IPS-18c (cell line): Measurements from ENCODE around the gene SERPING1.

ENCODE experiments used
- H3K4me3 ChIP-seq: 2 replicates; pipeline ENCODE4 v1.7.0; 2013; ENCODE audit warnings: low read depth, mild to moderate bottlenecking, low read length, moderate library complexity; ENCODE audit not compliant: insufficient read depth
- H3K9me3 ChIP-seq: one replicate; pipeline ENCODE4 v1.6.1; 2013; ENCODE audit warnings: mild to moderate bottlenecking, low read length, moderate library complexity; ENCODE audit not compliant: control insufficient read depth, insufficient read depth

Gene SERPING1

GRCh38 chr11:57662893-57663292 lies 65.4 kb downstream of the SERPING1 start:
- H3K4me3 ChIP-seq = no peak overlapping the region
- H3K9me3 ChIP-seq = no peaks in the 10 kb centered on the region

GRCh38 chr11:57663975-57664374 lies 66.5 kb downstream of the SERPING1 start:
- Histone ChIP-seq H3K4me3 (no peak overlapping the region), H3K9me3 (no peaks in the 10 kb centered on the region)
